ENCODE measurements around the gene ATP6V0A4. TPM values are rescaled to one million over a fixed set of nuclear protein-coding genes. Genes with fewer than 3 reads are reported as not detected.

Gene ATP6V0A4
- polyA plus RNA-seq, 1 experiment, result not detected

DNA sequence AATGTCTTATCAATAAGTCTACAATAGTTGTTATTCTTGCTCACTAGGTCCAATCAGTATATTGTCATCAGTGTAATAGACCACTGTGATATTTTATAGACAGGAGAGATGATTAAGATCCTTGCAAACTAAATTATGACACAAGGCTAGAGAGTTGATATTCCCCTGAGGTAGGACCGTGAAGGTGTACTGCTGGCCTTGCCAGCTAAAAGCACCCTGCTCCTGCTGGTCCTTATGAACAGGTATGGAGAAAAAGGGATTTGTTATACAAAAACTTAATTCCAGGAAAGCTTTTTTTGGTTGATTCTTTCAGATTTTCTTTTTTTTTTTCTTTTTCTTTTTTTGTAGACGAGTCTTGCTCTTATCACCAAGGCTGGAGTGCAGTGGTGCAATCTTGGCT is 17.0 kb downstream of the ATP6V0A4 start:
- TF ChIP-seq, protein P1, sequence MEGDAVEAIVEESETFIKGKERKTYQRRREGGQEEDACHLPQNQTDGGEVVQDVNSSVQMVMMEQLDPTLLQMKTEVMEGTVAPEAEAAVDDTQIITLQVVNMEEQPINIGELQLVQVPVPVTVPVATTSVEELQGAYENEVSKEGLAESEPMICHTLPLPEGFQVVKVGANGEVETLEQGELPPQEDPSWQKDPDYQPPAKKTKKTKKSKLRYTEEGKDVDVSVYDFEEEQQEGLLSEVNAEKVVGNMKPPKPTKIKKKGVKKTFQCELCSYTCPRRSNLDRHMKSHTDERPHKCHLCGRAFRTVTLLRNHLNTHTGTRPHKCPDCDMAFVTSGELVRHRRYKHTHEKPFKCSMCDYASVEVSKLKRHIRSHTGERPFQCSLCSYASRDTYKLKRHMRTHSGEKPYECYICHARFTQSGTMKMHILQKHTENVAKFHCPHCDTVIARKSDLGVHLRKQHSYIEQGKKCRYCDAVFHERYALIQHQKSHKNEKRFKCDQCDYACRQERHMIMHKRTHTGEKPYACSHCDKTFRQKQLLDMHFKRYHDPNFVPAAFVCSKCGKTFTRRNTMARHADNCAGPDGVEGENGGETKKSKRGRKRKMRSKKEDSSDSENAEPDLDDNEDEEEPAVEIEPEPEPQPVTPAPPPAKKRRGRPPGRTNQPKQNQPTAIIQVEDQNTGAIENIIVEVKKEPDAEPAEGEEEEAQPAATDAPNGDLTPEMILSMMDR (IDR thresholded peaks at IDR 0.05; ENCODE audit: low read depth, low read length), result no peak
- no peak for DNase-seq (ENCODE audit: low read depth, low spot score)
- CTCF ChIA-PET, result no interaction called here
- no peak overlapping the region for H3K27ac ChIP-seq (ENCODE audit: low read depth, low read length)
- H3K9me3 ChIP-seq (ENCODE audit: control insufficient read depth, insufficient read depth, low read length), result no peaks in the 10 kb centered on the region
- POLR2A ChIA-PET, result no interaction called here
- H3K4me3 ChIP-seq (ENCODE audit: low read depth, low read length), result no peak overlapping the region
- H3K27me3 ChIP-seq (ENCODE audit: control insufficient read depth, insufficient read depth, low read length), result no peaks in the 10 kb centered on the region

DNA sequence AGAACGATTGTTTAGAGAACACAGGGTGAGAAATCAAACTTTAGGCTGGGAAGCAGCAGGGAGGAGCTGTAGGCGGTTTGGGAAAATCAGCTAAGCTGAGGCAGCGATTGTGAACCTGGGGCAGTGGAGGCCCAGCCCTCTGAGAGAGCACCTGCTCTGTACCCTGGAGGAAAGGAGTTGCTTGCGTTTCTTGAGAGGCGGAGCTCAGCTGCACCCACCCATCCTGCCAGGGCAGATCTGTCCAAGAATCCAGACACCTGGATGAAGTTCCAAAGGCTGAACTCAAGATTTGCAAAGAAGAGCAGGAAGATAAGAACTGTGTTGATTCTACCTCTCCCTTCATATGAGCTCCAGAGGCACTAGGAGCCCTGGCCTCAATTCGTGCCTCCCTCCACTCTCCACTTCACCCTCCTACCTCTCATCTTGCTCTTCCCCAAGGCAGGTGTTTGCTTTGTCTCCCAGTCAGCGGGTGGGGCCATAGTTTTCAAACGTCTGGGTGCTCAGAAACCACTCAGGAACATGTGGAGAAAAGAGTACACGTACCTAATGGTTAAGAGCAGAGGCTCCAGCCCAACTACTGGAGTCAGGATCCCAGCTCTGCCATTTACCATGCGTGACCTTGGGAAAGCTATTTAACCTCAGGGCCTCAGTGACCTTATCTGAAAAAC is 21.7 kb downstream of the ATP6V0A4 start:
- H3K4me3 ChIP-seq (ENCODE audit: low read depth, low read length), result no peak overlapping the region
- no peak for DNase-seq (ENCODE audit: low read depth, low spot score)
- H3K27me3 ChIP-seq (ENCODE audit: control insufficient read depth, insufficient read depth, low read length), result no peaks in the 10 kb centered on the region
- TF ChIP-seq, protein P1 (IDR thresholded peaks at IDR 0.05; ENCODE audit: low read depth, low read length), result no peak
- no peaks in the 10 kb centered on the region; the same call in 1 of the 2 replicates for H3K9me3 ChIP-seq (ENCODE audit: control insufficient read depth, insufficient read depth, low read length)
- POLR2A ChIA-PET, result no interaction called here
- CTCF ChIA-PET, result no interaction called here
- no peak overlapping the region for H3K27ac ChIP-seq (ENCODE audit: low read depth, low read length)

DNA sequence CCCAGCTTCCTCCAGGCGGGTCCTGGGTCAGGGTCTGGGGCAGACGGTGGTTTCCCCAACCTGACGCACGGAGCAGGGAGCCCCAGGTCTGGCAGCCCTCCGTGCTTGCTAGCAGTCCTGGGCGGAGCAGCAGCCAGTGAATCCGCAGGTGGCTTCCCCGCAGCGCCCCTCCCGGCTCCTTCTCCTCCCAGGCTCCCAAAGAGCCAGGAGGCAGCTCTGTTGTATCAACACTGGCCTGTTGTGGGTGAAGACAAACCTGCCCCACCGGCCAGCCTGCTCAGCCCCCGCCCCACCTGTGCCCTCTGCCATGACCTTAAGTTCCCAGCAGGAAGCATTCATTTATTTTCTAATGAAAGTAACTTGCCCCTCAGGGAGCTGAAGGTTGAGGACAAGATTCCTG is 24.2 kb downstream of the ATP6V0A4 start:
- H3K27me3 ChIP-seq (ENCODE audit: control insufficient read depth, insufficient read depth, low read length), result no peaks in the 10 kb centered on the region
- ChIA-PET POLR2A (no interaction called here), CTCF (no interaction called here)
- no peak for DNase-seq (ENCODE audit: low read depth, low spot score)
- no peak overlapping the region for H3K4me3 ChIP-seq (ENCODE audit: low read depth, low read length)
- no peaks in the 10 kb centered on the region; the same call in 1 of the 2 replicates for H3K9me3 ChIP-seq (ENCODE audit: control insufficient read depth, insufficient read depth, low read length)
- TF ChIP-seq, protein P1 (IDR thresholded peaks at IDR 0.05; ENCODE audit: low read depth, low read length), result no peak
- no peak overlapping the region for H3K27ac ChIP-seq (ENCODE audit: low read depth, low read length)

DNA sequence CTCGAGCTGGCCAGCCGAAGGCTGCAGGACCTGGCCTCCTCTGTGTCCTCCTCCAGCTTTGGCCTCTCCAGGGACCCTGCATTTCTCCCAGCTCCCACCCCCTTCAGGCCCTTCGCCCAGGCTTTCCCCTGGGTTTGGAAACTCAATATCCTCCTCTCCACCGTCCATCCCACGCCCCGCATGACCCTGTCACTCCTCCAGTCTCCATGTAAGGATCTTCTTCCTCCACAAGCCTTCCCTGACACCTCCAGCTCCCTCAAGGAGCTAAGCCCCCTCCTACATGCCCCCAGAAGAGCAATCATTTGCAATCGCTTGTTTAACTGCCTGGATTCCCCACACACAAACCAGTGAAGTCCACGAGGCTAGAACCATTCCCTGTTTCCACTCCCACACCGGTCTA is 24.8 kb downstream of the ATP6V0A4 start:
- Histone ChIP-seq H3K4me3 (ENCODE audit: low read depth, low read length) (no peak overlapping the region), H3K9me3 (ENCODE audit: control insufficient read depth, insufficient read depth, low read length) (no peaks in the 10 kb centered on the region; the same call in 1 of the 2 replicates), H3K27ac (ENCODE audit: low read depth, low read length) (no peak overlapping the region), H3K27me3 (ENCODE audit: control insufficient read depth, insufficient read depth, low read length) (no peaks in the 10 kb centered on the region)
- TF ChIP-seq, protein P1 (IDR thresholded peaks at IDR 0.05; ENCODE audit: low read depth, low read length), result no peak
- CTCF ChIA-PET, result interaction anchor here (0.6 kb wide), 1 partner anchor 302 kb away, joined by 3 read pairs; no protein-coding TSS in a partner anchor
- POLR2A ChIA-PET, result no interaction called here
- DNase-seq (ENCODE audit: low read depth, low spot score), result no peak

DNA sequence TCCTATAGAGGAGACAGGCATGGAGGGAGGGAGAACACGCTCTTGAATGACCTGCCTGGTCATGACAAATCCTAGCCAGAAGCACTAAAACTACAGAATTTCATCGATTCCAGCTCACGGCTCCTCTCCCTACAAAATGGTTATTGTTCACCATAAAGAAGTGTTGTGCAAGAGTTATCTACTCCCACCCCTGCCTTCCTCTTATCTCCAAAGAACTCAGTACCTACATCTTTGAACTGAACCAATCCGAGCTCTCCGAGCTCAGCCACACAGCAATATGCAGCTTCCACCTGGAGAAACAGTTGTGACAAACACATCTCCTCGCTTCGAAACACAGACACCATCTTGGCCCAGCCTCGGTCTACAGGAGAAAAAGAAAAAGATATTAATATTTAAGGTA is 27.1 kb downstream of the ATP6V0A4 start:
- ChIA-PET CTCF (no interaction called here), POLR2A (no interaction called here)
- TF ChIP-seq, protein P1 (IDR thresholded peaks at IDR 0.05; ENCODE audit: low read depth, low read length), result no peak
- Histone ChIP-seq H3K4me3 (ENCODE audit: low read depth, low read length) (no peak overlapping the region), H3K9me3 (ENCODE audit: control insufficient read depth, insufficient read depth, low read length) (no peaks in the 10 kb centered on the region; the same call in 1 of the 2 replicates), H3K27me3 (ENCODE audit: control insufficient read depth, insufficient read depth, low read length) (no peaks in the 10 kb centered on the region), H3K27ac (ENCODE audit: low read depth, low read length) (no peak overlapping the region)
- no peak for DNase-seq (ENCODE audit: low read depth, low spot score)
